NCI-H82 (cell line): ENCODE measurements around the gene PSMA6.
"Not testable (repeated sequence)": the region's sequence is repeated elsewhere in the genome, so short reads cannot be mapped to it uniquely, and the experiment has no call there.

ENCODE experiments used
- DNase-seq: peaks from one replicate; lab custom pipeline; 2025; lab: John Stamatoyannopoulos, UW

Gene PSMA6

DNA sequence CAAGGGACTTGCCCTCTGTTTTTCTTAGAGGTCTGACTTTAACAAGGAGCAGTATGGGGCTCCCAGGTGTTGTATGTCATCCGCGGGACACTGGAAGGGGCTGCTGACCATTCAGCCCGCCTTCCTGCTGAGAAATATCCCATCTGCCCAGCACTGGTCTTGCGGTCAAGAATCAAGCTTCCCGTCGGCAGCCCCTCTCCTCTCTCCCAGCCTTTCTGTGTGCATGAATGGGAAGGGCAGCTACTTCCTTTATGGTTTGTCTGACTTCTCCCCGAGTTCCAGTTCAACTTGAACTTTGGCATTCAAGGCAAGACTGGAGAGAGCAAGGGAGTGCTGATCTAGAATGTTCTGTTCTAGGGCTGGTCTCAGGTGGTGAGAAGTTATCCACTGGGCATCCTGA, 51.5 kb downstream of the PSMA6 start:
- DNase-seq, result no peak

GRCh38 chr14:35344107-35344807, 52.1 kb downstream of the PSMA6 start:
- DNase-seq, result no peak

DNA sequence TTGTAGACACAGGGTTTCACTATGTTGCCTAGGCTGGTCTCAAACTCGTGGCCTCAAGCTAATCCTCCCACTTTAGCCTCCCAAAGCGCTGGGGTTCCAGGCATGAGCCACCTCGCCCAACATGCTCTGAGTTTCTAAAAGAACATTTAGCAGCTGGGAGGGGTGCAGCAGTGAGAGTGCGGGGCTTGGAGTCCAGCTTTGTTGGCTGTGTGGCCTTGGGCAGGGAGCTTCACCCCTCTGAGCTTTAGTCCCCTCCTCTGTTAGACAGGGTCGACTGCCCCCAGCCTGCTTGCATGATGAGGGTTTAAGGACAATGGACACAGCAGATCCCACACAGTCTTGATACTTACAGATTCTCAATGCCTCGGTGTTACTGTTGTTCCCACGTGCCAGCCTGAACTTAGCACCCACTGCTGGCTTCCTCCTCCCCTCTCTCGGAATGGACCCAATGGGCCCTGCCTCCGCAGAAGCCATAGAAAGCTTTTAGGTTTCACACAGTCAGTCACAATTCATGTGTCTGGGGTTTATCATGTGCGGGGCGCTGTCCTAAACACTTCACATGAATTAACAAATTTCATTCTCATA, 54.6 kb downstream of the PSMA6 start:
- DNase-seq, result no peak

GRCh38 chr14:35347323-35348043, 55.3 kb downstream of the PSMA6 start:
- DNase-seq, result peak; percentile 12

GRCh38 chr14:35348044-35348380, 55.8 kb downstream of the PSMA6 start:
- DNase-seq, result not testable (repeated sequence)

- no peak for DNase-seq
Observed at GRCh38 chr14:35349496-35350365, 57.5 kb downstream of the PSMA6 start.

GRCh38 chr14:35351497-35351896, 59.3 kb downstream of the PSMA6 start:
- no peak for DNase-seq

GRCh38 chr14:35351897-35352273, 59.7 kb downstream of the PSMA6 start:
- DNase-seq, result no peak

DNA sequence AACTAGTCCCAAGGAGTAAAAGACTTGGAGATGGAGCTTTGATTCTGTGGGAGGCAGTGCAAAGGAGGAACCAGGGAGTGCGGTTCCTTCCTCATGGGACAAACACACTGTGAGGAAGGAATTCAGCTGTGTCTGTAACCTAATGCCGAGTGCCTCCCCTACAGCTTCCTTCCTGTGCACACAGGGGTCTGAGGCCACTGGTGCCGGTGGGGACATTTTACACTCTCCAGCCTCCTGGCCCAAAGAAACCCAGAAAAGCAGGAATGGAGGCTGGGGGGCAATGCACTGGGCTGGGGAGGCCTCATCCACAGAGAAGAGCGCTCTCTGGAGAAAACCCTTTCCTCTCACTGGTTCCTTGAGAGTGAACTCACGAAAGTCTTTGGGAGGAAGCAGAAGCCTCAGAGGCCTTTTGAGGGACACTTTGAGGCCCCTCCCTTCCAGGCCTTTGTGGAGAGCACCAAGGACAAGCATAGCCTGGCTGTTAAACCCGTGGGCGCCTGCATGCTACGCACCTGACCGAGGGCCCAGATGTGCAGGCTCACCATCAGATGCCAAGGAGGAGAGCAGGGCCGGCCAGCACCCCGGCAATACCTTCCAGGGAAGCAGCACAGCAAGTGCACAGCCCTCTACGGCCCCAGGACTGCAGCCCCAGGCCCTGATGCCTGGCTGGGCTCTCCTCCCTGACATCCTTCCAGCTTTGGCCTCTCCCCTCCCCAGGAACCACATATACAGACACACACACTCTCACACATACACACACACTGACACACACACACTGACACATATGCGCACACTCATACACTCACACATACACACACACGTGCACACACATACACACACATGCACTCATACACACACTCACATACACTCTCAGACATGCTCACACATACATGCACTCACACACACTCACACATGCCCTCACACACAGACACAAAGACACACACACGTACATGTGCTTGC, 60.4 kb downstream of the PSMA6 start:
- DNase-seq, result no peak

DNA sequence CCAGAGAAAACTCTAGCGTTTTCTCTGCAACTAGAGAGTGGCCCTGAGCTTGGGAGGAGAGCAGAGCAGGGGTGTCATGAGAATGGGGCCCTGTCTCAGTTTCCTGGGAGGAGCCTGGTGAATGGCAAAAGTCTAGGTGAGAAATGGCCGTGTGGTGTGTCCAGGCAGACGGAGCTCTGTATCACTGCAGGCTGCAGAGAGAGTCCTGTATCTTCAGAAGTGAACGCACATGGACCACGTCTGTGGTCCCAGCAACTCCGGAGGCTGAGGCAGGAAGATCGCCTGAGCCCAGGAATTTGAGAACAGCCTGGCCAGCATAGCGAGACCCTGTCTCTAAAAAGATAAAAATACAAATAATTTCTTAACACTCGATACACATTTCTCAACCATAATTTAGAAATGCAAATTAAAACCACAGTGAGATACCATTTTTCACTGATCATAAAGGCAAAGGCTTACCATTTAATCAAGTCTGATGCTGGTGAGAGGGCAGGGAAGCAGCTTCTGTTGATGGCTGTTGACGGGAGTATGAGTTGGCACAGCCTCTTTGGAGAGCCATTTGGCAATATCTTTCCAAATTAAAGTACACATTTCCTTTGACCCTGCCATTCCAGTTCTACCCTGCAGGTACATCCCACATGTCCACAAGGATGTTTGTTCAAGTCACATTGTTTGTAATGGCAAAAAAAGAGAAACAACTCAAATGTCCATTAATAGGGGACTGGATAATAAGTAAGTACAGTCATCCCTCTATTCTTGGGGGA, 61.4 kb downstream of the PSMA6 start:
- DNase-seq, result no peak

GRCh38 chr14:35355235-35355634, 63.1 kb downstream of the PSMA6 start:
- DNase-seq, result not testable (repeated sequence)

DNA sequence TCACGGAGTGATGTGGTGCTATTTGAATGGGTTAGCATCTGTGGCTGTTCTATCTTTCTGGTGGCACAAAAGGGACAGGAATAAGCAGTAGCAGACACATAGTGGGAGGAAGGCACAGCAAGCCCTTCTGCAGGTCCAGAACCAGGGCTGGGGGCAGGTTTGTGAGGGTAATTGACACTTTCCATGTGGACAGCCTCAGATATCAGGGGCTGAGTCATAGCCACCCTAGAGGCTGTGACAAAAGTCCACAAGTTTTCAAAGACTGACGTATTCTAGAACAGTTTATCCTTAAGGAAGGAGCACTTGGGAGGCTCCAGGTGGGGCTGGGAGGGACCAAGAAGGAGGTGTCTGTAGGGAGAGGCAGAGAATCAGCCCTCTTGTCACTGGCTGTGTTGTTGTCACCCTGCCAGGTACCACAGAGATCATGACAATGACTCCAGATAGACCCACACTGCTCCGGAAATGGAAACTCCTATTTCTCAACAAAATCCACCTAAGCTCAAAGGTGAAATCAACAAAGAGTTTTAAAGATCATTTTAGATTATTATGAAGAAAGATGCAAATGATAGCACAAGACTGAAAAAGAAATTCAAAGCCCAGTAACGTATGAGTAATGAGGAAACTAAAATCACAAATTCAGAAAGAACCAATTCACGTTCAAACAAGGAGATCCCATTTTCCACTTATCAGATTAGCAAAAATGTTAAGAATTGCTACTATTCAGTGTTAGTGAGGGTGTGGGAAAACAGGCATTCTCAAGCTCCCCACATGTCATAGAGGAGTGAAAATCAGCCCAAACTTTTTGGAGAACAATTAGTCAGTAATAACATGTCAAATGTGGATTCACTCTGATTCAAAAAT, 64.0 kb downstream of the PSMA6 start:
- DNase-seq, result no peak

DNA sequence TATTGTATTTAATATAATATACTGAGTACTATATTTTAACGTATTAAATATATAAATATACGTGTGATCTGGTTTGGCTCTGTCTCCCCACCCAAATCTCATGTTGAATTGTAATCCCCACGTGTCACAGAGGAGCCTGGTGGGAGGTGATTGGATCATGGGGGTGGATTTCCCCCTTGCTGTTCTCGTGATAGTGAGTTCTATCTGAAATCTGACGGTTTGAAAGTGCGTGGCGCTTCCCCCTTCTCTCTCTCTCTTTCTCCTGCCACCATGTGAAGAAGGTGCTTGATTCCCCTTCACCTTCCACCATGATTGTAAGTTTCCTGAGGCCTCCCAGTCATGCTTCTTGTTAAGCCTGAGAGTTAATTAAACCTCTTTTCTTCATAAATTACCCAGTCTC, 67.5 kb downstream of the PSMA6 start:
- not testable (repeated sequence) for DNase-seq

DNA sequence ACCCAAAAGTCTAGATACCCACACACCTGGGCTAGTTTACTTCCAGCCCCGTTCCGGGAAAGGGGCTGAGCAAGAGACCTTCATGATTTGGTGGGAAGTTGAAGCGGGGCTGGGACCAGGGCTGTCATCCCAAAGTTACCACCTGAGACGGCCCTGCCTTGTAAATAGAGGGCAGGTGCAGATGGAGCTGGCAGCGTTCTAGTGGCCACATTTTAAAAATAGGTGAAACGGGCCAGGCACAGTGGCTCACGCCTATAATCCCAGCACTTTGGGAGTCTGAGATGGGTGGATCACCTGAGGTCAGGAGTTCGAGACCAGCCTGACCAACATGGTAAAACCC, 68.9 kb downstream of the PSMA6 start:
- DNase-seq, result no peak

GRCh38 chr14:35362450-35362849, 70.3 kb downstream of the PSMA6 start:
- no peak for DNase-seq

GRCh38 chr14:35362911-35363374, 70.8 kb downstream of the PSMA6 start:
- DNase-seq, result no peak

GRCh38 chr14:35365130-35366055, 73.2 kb downstream of the PSMA6 start:
- DNase-seq, result no peak

DNA sequence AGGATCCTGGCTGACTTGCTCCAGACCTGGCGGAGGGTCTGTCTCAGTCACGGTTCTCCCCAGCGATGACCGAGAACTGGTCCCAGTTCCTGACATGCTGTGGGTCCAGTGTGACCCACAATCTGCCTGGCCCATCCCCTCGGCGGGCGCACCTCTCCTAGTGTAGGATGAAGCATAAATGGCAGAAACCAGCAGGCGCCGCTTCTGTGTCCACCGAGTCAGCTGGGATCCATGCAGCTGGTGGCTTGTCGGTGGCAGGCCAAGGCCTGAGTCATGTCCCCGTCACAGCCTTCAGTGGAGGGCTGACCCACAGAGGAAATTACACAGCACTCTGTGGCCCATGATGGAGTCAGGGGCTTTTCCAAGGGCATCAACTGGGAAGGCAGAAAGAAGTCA, 73.9 kb downstream of the PSMA6 start:
- DNase-seq, result no peak
